D721Med (cell line): Measurements from ENCODE around the gene NIM1K.
"Not testable (repeated sequence)": the region's sequence is repeated elsewhere in the genome, so short reads cannot be mapped to it uniquely, and the experiment has no call there.

ENCODE experiments used
- DNase-seq: peaks from one replicate; pipeline ENCODE4 v3.0.0; 2011; ENCODE audit warnings: low spot score; ENCODE audit not compliant: insufficient read length
- FAIRE-seq: peaks from 2 replicates; lab custom pipeline; 2011; peaks lifted over from hg19 to GRCh38; lab: Jason Lieb, UNC
- TF ChIP-seq, protein P1 (sequence below): IDR thresholded peaks from 2 replicates; pipeline ENCODE4 v1.5.1; 2012; ENCODE audit warnings: mild to moderate bottlenecking, control low read depth; ENCODE audit not compliant: insufficient read depth; ENCODE audit errors: missing control alignments

Gene NIM1K

DNA sequence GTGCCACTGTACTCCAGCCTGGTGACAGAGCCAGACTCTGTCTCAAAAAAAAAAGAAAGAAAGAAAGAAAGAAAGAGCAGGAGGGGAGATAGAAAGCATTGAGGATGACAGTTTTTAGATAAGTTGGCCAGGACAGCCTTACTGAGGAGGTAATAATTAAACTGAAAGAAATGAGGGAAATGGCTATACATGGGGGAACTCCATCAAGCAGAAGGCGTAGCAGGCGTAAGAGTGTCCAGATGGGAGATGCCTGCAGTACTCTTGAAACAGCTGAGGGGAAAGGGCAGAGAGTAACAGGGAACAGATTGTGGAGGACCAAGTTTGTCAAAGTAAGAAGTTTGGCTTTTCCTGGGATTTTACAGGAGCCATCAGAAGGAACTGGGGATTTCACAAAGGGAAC, 63.7 kb downstream of the NIM1K start:
- no peak for FAIRE-seq
- DNase-seq, result no peak
- TF ChIP-seq, protein P1, sequence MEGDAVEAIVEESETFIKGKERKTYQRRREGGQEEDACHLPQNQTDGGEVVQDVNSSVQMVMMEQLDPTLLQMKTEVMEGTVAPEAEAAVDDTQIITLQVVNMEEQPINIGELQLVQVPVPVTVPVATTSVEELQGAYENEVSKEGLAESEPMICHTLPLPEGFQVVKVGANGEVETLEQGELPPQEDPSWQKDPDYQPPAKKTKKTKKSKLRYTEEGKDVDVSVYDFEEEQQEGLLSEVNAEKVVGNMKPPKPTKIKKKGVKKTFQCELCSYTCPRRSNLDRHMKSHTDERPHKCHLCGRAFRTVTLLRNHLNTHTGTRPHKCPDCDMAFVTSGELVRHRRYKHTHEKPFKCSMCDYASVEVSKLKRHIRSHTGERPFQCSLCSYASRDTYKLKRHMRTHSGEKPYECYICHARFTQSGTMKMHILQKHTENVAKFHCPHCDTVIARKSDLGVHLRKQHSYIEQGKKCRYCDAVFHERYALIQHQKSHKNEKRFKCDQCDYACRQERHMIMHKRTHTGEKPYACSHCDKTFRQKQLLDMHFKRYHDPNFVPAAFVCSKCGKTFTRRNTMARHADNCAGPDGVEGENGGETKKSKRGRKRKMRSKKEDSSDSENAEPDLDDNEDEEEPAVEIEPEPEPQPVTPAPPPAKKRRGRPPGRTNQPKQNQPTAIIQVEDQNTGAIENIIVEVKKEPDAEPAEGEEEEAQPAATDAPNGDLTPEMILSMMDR, result no peak

GRCh38 chr5:43256261-43256966, 64.4 kb downstream of the NIM1K start:
- TF ChIP-seq, protein P1, result no peak
- DNase-seq (no peak), FAIRE-seq (no peak)

- TF ChIP-seq, protein P1, result no peak
- FAIRE-seq, result no peak
- no peak for DNase-seq
These were observed 66.1 kb downstream of the NIM1K start for GRCh38 chr5:43258116-43258515.

DNA sequence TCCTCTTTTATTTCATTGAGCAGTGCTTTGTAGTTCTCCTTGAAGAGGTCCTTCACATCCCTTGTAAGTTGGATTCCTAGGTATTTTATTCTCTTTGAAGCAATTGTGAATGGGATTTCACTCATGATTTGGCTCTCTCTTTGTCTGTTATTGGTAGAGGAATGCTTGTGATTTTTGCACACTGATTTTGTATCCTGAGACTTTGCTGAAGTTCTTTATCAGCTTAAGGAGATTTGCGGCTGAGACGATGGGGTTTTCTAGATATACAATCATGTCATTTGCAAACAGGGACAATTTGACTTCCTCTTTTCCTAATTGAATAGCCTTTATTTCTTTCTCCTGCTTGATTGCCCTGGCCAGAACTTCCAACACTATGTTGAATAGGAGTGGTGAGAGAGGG, 70.2 kb downstream of the NIM1K start:
- not testable (repeated sequence) for FAIRE-seq, DNase-seq

DNA sequence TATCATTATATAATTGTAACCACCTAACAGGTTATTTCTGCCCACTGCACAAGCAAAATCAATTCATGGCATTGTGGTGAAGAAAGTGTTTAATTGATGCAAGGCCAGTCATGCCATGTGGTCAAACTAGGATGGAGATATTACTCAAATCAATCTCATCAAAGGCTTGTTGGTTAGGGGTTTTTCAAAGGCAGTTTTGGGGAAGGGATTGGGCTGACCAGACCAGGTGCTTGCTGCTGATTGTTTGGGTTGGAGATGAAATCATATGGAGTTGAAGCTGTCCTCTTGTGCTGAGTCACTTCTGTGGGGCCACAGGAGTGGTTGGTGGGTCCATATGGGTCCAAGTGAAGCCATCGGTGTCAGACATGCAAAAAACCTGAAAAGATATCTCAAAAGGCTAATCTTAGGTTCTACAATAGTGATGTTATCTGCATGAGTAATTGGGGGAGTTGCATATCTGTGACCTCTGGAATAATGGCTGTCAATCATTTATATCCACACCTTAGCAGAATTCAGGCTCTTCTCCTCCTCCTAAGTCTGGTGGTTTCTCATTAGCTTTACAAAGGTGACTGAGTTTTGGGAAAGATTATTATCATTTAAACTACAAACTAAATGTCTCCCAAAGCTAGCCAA, 76.3 kb downstream of the NIM1K start:
- DNase-seq, result no peak
- TF ChIP-seq, protein P1, result no peak
- FAIRE-seq, result no peak

DNA sequence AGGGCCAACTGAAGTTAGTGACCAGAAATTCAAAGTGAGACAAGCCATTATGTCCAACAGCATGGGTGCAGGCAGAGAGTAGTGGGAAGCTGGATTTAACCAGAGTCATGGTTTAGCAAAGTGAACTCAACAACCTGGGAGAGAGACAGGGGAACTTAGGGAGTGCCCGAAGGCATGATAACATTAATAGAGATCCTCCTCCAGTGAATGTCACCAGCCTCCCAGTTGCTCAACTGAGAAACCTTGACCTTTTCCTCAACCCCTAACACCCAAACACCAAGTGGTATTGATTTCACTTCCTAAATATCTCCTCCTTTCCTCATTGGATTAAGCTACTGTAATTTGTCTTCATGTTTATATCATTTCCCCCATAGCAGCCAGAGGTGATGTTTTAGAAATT, 78.6 kb downstream of the NIM1K start:
- TF ChIP-seq, protein P1, result no peak
- no peak for FAIRE-seq
- no peak for DNase-seq

DNA sequence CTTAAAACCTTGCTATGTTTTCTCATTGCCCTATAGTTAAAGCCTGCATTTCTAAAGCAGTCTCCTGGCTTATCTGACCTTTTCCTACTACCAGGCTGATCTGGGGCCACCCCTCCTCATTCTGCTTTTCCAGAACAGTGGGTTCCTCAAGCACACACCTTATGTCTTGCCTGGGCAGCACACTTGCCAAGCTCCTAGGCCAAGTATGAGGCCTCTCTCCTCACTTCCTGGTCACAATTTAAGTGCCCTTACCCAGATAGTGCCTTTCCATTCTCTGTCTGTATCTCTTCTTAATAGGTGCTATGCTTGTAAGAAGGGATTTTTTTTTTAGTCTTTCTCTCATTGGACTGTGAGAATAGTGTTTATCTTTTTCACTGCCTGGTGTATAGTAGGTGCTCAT, 81.5 kb downstream of the NIM1K start:
- TF ChIP-seq, protein P1, result no peak
- DNase-seq (no peak), FAIRE-seq (no peak)
